KMS-11 (cell line): ENCODE data around the gene DPYSL5.

Experiments used
- H2AFZ ChIP-seq: fragments of 200-600 bp; sonication (generic); 2 replicates; pipeline ENCODE4 v1.6.1; 2016; ENCODE audit warnings: antibody characterized with exemption, mixed run types, low read depth
- H3K27ac ChIP-seq: fragments of 200-600 bp; sonication (generic); 2 replicates; pipeline ENCODE4 v1.6.1; 2016; ENCODE audit warnings: mild to moderate bottlenecking, mixed run types
- H3K27me3 ChIP-seq: fragments of 200-600 bp; sonication (generic); 2 replicates; pipeline ENCODE4 v1.6.1; 2017; ENCODE audit warnings: mild to moderate bottlenecking, low read depth, mixed run types, moderate library complexity; ENCODE audit not compliant: insufficient read depth
- H3K36me3 ChIP-seq: fragments of 200-600 bp; sonication (generic); 2 replicates; pipeline ENCODE4 v1.6.1; 2017; ENCODE audit warnings: mild to moderate bottlenecking, mixed run types; ENCODE audit not compliant: insufficient read depth
- H3K4me1 ChIP-seq: fragments of 200-600 bp; sonication (generic); 2 replicates; pipeline ENCODE4 v1.6.1; 2016; ENCODE audit warnings: mild to moderate bottlenecking, low read depth, mixed run types; ENCODE audit not compliant: poor library complexity, severe bottlenecking
- H3K4me2 ChIP-seq: fragments of 200-600 bp; sonication (generic); 2 replicates; pipeline ENCODE4 v1.7.0; 2016; ENCODE audit warnings: mild to moderate bottlenecking, mixed run types
- H3K4me3 ChIP-seq: fragments of 200-600 bp; sonication (generic); IDR thresholded peaks from 2 replicates; pipeline ENCODE4 v1.6.1; 2017; ENCODE audit warnings: low read depth, low read length, mixed read lengths; ENCODE audit not compliant: insufficient read depth
- H3K79me2 ChIP-seq: fragments of 200-600 bp; sonication (generic); 2 replicates; pipeline ENCODE4 v1.6.1; 2016; ENCODE audit warnings: low read depth, mixed run types; ENCODE audit not compliant: insufficient read depth
- H3K9ac ChIP-seq: fragments of 200-600 bp; sonication (generic); 2 replicates; pipeline ENCODE4 v1.6.1; 2016; ENCODE audit warnings: mild to moderate bottlenecking, mixed run types
- H4K20me1 ChIP-seq: fragments of 200-600 bp; sonication (generic); 2 replicates; pipeline ENCODE4 v1.6.1; 2016; ENCODE audit warnings: mild to moderate bottlenecking, mixed run types; ENCODE audit not compliant: insufficient read depth
- TF ChIP-seq, protein P1 (sequence below): fragments of 200-600 bp; sonication (generic); conservative IDR thresholded peaks from 2 replicates; pipeline ENCODE4 v1.6.1; 2017; ENCODE audit warnings: low read depth, mild to moderate bottlenecking, antibody characterized with exemption, low read length, moderate library complexity, mixed read lengths

Gene DPYSL5

DNA sequence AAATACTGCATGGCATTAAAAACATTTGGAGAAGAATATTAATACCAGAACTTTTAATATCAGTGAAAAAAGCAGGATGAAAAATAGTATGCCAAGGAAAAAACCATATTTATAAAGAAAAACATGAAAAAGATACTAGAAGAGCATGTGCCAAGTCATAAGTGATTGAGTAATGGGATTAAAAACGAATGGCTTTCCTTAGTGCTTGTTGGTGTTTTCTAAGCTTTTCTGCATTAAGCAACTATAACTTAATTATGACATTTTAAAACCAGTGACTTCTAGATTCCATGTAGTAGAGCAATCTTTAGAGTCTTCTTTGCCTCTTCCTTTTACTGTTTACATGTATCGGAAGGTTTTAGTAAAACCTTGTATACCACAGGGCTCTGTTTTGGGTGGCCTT lies 129.1 kb downstream of the DPYSL5 start:
- H3K9ac ChIP-seq: no peak overlapping the region

DNA sequence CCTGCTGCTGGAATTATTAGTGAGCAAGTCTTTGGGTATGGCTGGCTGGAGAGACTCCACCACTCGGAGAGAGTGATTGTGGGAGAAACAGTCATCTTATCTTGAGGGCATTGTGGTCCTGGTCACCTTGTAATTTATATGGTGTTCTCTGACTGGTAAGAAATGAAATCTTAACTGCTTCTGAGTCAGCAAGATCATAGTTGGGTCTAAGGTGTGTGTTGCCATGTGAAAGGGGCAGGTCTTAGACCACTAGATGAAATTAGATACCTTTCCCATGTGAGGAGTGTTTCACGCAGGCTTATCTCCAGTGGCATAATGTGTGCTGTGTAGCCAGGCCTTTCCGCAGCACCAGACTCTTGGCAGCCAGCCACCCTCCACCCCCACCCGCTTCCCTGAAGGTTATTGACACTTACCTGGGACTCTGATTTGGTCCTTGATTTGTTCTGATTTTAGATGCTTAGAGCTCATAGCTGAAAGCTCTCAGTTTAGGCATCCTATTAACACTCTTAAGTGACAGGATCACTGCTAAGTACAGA lies 130.2 kb downstream of the DPYSL5 start:
- H3K4me2 ChIP-seq: no peak overlapping the region
- H3K79me2 ChIP-seq: no peaks in the 10 kb centered on the region
- no peaks in the 10 kb centered on the region for H3K27me3 ChIP-seq

More for the DNA sequence above, 129.1 kb downstream of the DPYSL5 start:
- Histone ChIP-seq H3K27ac (no peak overlapping the region), H3K4me1 (peaks cover 3% of the 10 kb centered on the region), H3K36me3 (no peaks in the 10 kb centered on the region), H3K27me3 (no peaks in the 10 kb centered on the region), H3K79me2 (no peaks in the 10 kb centered on the region), H3K4me2 (no peak overlapping the region), H3K4me3 (no peak overlapping the region), H4K20me1 (no peaks in the 10 kb centered on the region), H2AFZ (no peak overlapping the region)
- TF ChIP-seq, protein P1, sequence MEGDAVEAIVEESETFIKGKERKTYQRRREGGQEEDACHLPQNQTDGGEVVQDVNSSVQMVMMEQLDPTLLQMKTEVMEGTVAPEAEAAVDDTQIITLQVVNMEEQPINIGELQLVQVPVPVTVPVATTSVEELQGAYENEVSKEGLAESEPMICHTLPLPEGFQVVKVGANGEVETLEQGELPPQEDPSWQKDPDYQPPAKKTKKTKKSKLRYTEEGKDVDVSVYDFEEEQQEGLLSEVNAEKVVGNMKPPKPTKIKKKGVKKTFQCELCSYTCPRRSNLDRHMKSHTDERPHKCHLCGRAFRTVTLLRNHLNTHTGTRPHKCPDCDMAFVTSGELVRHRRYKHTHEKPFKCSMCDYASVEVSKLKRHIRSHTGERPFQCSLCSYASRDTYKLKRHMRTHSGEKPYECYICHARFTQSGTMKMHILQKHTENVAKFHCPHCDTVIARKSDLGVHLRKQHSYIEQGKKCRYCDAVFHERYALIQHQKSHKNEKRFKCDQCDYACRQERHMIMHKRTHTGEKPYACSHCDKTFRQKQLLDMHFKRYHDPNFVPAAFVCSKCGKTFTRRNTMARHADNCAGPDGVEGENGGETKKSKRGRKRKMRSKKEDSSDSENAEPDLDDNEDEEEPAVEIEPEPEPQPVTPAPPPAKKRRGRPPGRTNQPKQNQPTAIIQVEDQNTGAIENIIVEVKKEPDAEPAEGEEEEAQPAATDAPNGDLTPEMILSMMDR: no peak

GRCh38 chr2:26979741-26980140 lies 131.8 kb downstream of the DPYSL5 start:
- peaks cover 11% of the 10 kb centered on the region for H3K4me1 ChIP-seq
- TF ChIP-seq, protein P1: no peak
- H4K20me1 ChIP-seq: no peaks in the 10 kb centered on the region
- H3K36me3 ChIP-seq: no peaks in the 10 kb centered on the region
- no peak overlapping the region for H2AFZ ChIP-seq
- no peak overlapping the region for H3K27ac ChIP-seq
- no peak overlapping the region for H3K9ac ChIP-seq
- no peak overlapping the region for H3K4me2 ChIP-seq
- no peak overlapping the region for H3K4me3 ChIP-seq
- no peaks in the 10 kb centered on the region for H3K27me3 ChIP-seq
- no peaks in the 10 kb centered on the region for H3K79me2 ChIP-seq

More for the DNA sequence above, 130.2 kb downstream of the DPYSL5 start:
- no peak overlapping the region for H3K27ac ChIP-seq
- H3K4me3 ChIP-seq: no peak overlapping the region
- no peaks in the 10 kb centered on the region for H4K20me1 ChIP-seq
- H3K36me3 ChIP-seq: no peaks in the 10 kb centered on the region
- H2AFZ ChIP-seq: no peak overlapping the region
- no peak overlapping the region for H3K9ac ChIP-seq
- peaks cover 11% of the 10 kb centered on the region for H3K4me1 ChIP-seq
- TF ChIP-seq, protein P1: no peak

DNA sequence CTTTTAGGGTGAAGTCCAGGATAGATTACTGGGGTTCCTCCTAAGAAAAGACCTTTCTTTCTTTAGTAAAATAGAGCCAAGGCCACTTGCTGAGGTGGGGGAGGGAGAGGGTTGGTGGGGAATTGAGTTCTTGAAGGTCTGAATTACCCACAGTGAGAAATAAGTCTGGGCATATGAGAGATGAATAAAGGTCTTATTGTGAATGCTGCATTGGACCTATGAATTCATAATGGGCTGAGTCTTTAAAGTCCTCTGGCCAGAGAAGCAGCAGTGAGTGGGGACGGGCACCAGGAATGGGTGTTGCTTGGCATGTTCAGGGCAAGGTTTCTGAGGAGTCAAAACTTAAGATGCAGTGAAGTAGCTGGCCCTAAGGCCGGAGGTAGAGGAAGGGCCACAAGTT lies 133.0 kb downstream of the DPYSL5 start:
- no peak overlapping the region for H2AFZ ChIP-seq
- peaks cover 11% of the 10 kb centered on the region for H3K4me1 ChIP-seq
- H3K9ac ChIP-seq: no peak overlapping the region

More for the DNA sequence above, 133.0 kb downstream of the DPYSL5 start:
- H3K79me2 ChIP-seq: no peaks in the 10 kb centered on the region
- no peaks in the 10 kb centered on the region for H3K36me3 ChIP-seq
- H3K27me3 ChIP-seq: no peaks in the 10 kb centered on the region
- TF ChIP-seq, protein P1: no peak
- H3K4me2 ChIP-seq: no peak overlapping the region
- no peaks in the 10 kb centered on the region for H4K20me1 ChIP-seq
- no peak overlapping the region for H3K27ac ChIP-seq
- no peak overlapping the region for H3K4me3 ChIP-seq
